GM10248 (cell line): ENCODE data around the gene CD47.

Experiments
- CTCF ChIA-PET: fragments of 300-600 bp; sonication (Branson Sonifier 250); formaldehyde crosslinking; extraction: SDS; loops from one replicate; lab custom pipeline; 2021; ENCODE audit warnings: antibody characterized with exemption; lab: Yijun Ruan, JAX
- POLR2A ChIA-PET: fragments of 350-650 bp; sonication (Branson Sonifier 250); formaldehyde crosslinking; extraction: SDS; loops from one replicate; lab custom pipeline; 2020; ENCODE audit warnings: antibody characterized with exemption; lab: Yijun Ruan, JAX
- DNase-seq: peaks from one replicate; pipeline ENCODE4 v3.0.0; 2012; ENCODE audit errors: extremely low spot score
- TF ChIP-seq, protein P1 (sequence below): IDR thresholded peaks from 2 replicates; pipeline ENCODE4 v1.5.1; 2012; ENCODE audit warnings: mild to moderate bottlenecking, low read depth; ENCODE audit errors: extremely low read depth, missing control alignments, control extremely low read depth

Gene CD47

DNA sequence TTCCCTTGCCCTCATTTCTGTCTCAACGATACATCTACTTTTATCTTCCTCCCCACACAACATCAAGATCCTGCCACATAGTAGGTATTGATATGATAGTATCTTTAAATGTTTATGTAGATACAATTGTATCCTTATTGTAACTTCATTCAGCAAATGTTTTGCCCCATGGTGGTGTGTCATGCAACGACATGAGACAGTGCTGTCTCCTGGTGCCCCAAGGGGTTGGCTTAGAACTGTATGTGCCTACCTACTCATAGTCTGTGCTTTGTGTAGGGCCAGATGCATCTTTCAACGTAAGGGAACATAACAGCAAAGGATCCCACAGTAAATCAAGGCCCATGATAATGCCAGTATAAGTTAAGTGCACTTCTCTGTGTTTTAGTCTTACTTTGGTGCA lies 2.8 kb upstream of the CD47 start:
- ChIA-PET CTCF (interaction anchor here (1.3 kb wide), 1 partner anchor 19 kb away, joined by 9 read pairs; no protein-coding TSS in a partner anchor), POLR2A (no interaction called here)
- TF ChIP-seq, protein P1, sequence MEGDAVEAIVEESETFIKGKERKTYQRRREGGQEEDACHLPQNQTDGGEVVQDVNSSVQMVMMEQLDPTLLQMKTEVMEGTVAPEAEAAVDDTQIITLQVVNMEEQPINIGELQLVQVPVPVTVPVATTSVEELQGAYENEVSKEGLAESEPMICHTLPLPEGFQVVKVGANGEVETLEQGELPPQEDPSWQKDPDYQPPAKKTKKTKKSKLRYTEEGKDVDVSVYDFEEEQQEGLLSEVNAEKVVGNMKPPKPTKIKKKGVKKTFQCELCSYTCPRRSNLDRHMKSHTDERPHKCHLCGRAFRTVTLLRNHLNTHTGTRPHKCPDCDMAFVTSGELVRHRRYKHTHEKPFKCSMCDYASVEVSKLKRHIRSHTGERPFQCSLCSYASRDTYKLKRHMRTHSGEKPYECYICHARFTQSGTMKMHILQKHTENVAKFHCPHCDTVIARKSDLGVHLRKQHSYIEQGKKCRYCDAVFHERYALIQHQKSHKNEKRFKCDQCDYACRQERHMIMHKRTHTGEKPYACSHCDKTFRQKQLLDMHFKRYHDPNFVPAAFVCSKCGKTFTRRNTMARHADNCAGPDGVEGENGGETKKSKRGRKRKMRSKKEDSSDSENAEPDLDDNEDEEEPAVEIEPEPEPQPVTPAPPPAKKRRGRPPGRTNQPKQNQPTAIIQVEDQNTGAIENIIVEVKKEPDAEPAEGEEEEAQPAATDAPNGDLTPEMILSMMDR: no peak
- no peak for DNase-seq

DNA sequence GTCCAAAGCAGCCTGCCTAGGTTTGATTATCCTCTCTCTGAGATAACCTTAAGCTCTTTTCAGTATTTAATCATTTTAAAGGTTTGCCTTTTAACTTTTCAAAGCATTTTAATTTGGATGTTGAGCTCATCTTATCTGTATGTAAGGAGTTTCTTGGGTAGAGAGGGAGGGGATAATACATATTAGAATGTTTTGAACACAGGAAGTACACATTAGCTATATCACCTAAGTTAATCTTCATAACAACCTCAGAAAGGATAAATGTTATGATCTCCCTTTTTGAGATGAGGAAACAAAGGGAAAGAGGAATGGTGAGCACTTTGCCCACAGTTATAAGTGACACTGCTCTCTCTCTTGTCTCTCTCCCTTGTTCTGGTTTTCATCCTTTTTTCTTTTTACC lies 2.2 kb upstream of the CD47 start:
- DNase-seq: no peak
- CTCF ChIA-PET: interaction anchor here (0.9 to 1.4 kb wide), 5 partner anchors 19 to 309 kb away, joined by 3 to 9 read pairs (median 5); no protein-coding TSS in a partner anchor
- TF ChIP-seq, protein P1: no peak
- POLR2A ChIA-PET: no interaction called here

DNA sequence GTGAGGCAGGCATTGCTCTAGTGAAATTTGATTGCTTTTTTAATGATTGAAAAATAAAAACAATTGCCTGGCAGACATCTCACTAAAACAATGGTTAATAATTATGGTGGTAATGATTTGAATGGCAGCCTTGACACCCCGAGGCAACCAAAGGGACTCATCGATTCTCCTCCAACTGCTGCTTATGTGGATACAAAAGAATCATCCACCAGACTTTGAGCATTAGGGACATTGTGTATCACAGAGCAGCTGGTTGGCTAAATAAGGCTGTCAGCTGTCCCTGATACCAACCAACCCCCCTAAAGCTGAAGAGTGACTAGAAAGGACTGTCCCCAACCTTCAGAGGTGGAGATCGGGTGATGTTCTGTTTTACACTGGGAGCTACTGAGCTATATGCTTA lies 1.7 kb upstream of the CD47 start:
- ChIA-PET CTCF (interaction anchor here (0.7 to 1.4 kb wide), 6 partner anchors 16 to 310 kb away, joined by 3 to 9 read pairs (median 4); no protein-coding TSS in a partner anchor), POLR2A (no interaction called here)
- TF ChIP-seq, protein P1: no peak
- no peak for DNase-seq

DNA sequence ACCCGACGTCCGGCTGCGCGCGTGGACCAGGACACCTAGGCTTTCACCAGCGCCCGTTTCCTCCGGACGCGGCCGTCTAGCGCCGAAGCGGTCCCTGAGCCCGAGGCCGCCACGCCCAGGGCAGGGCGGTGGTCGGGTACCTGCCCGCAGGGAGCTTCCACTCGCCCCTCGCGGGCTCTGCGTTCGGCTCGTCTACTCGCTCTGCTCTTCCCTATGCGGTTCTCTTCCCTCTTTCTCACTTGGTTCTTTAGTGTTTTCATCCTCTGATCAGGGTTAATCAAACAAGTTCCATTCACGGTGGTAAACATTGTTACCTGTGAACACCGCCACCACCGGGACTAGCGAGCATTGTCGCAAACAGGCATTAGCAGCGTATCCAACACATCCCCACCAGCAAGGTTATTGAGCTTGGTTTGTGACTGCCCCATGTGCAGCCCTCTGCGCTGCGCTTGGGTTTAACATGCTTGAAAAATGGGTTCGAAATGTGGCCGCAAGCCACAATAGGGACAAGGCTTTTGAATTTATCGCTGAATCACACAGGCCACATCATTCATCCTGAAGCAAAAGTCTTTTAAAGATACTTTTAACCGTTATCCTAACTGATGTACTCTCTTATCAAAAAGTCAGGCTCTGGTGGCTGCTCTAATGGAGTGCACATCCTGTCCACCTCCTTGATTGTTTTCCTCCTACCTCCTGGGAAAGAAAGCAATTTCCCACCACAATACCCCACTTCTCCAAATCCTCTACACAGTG lies 843 bp upstream of the CD47 start:
- no peak for DNase-seq
- ChIA-PET POLR2A (no interaction called here), CTCF (interaction anchor here (0.7 to 1.4 kb wide), 3 partner anchors 9 to 30 kb away, joined by 3 read pairs; no protein-coding TSS in a partner anchor)
- TF ChIP-seq, protein P1: no peak

DNA sequence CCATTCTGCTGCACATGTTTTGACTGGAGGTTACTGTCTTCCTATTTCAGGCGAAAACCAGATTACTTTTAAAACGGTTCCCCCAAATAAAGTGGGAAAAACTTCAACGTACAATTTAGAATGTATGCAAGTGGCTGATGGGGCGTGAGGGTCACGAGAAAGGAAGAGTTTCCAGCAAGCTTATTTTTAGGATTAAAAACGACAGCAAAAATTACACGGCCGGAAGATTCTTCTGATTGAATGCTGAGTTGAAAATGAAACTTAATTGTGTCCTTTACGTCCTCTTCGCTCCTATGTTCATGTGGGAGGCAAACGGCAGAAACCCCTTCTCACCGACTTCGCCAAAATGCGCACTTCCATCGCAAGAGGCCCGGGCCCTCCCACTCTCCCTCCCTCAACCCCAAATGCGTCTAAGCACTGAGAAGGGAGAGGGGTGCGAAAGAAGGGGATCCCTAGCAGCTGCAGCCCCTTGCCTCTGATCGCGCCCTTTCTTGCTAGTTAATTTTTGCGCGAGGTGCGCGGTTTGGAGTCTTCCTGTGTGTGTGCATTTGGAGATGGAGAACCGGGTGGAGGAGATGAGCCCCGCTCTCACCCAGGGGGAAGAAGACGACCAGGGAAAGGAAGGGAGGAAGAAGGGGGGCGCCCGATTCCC lies 656 bp downstream of the CD47 start:
- peak; percentile 40 for DNase-seq
- ChIA-PET POLR2A (no interaction called here), CTCF (interaction anchor here (0.7 to 1.6 kb wide), 4 partner anchors 10 to 430 kb away, joined by 3 to 4 read pairs (median 3); no protein-coding TSS in a partner anchor)
- TF ChIP-seq, protein P1: no peak

DNA sequence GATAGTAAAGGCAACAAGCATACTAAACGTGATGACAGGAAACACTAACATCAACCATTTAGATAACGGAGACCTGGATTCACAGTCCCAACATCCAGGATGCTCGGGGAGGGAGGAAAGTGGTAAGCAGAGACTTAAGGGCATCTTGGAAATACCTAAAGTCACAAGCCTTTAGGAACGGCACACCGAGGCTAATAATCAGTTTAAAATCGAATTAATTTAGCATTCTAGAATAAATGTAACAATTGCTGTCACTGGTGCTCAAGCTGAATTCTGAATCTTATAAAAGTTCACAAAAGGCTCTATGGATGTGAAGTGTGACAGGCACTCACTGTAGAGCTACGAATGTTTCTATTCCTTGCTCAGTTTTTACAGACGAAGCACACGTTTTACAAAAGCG lies 1.3 kb downstream of the CD47 start:
- no peak for DNase-seq
- TF ChIP-seq, protein P1: no peak
- ChIA-PET CTCF (interaction anchor here (1.1 to 1.6 kb wide), 3 partner anchors 10 to 63 kb away, joined by 3 to 4 read pairs (median 3); no protein-coding TSS in a partner anchor), POLR2A (no interaction called here)
